PC-9 (cell line): ENCODE data around the gene MAP3K2.

ENCODE experiments used
- EZH2 ChIP-seq: fragments of 200-600 bp; sonication (generic); IDR thresholded peaks from 2 replicates; pipeline ENCODE4 v1.8.0; 2017; ENCODE audit warnings: antibody characterized with exemption, low read depth
- TF ChIP-seq, protein P1 (sequence below): fragments of 200-600 bp; sonication (generic); conservative IDR thresholded peaks from 2 replicates; pipeline ENCODE4 v1.6.1; 2017; ENCODE audit warnings: mixed run types, antibody characterized with exemption, mild to moderate bottlenecking, moderate library complexity

DNA sequence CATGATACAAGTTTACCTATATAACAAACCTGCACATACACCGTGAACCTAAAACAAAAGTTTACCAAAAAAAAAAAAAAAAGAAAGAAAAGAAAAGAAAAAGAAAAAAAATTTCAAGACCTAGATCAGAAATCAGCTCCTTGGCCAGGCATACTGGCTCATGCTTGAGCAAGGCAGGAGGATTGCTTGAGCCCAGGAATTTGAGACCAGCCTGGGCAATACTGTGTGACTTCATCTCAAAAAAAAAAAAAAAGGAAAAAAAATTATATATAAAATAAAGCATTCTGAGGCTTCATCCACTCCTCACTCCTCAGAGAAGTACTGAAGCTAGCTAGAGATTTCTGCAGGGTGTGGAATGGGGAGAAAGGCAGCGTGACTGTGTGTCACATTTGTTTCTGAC is 18.7 kb upstream of the MAP3K2 start:
- TF ChIP-seq, protein P1, sequence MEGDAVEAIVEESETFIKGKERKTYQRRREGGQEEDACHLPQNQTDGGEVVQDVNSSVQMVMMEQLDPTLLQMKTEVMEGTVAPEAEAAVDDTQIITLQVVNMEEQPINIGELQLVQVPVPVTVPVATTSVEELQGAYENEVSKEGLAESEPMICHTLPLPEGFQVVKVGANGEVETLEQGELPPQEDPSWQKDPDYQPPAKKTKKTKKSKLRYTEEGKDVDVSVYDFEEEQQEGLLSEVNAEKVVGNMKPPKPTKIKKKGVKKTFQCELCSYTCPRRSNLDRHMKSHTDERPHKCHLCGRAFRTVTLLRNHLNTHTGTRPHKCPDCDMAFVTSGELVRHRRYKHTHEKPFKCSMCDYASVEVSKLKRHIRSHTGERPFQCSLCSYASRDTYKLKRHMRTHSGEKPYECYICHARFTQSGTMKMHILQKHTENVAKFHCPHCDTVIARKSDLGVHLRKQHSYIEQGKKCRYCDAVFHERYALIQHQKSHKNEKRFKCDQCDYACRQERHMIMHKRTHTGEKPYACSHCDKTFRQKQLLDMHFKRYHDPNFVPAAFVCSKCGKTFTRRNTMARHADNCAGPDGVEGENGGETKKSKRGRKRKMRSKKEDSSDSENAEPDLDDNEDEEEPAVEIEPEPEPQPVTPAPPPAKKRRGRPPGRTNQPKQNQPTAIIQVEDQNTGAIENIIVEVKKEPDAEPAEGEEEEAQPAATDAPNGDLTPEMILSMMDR: no peak
- TF ChIP-seq EZH2: no peak
